Natural killer cell (primary cell): ENCODE measurements around the gene KCTD7. TPM values are rescaled to one million over a fixed set of nuclear protein-coding genes. Genes with fewer than 3 reads are reported as not detected.
"Not testable (repeated sequence)": the region's sequence is repeated elsewhere in the genome, so short reads cannot be mapped to it uniquely, and the experiment has no call there.

ENCODE experiments used
- ATAC-seq, 3 donors: fragments of 150-1000 bp in 2 of 3; fragments of 200-7000 bp in 1 of 3; cut with Tn5 transposase; 1 replicate in 1 of 3; 2 replicates in 2 of 3; pipeline ENCODE4 v1.10.0; 2021; ENCODE audit warnings: mild to moderate bottlenecking in 2 of 3, moderate library complexity in 2 of 3
- DNase-seq, 2 donors: peaks; one replicate each; pipeline versions ENCODE4 v3.0.0 to v3.0.0-alpha.2; 2013 to 2021; ENCODE audit warnings: mixed read lengths in 1 of 2
- H3K27ac ChIP-seq: one replicate; pipeline ENCODE4 v1.5.1; 2013; ENCODE audit warnings: mild to moderate bottlenecking, low read length
- H3K27me3 ChIP-seq: one replicate; pipeline ENCODE4 v1.6.1; 2013; ENCODE audit warnings: low read length; ENCODE audit not compliant: control insufficient read depth, insufficient read depth
- H3K36me3 ChIP-seq: one replicate; pipeline ENCODE4 v1.6.1; 2013; ENCODE audit warnings: low read length; ENCODE audit not compliant: control insufficient read depth, insufficient read depth
- H3K4me1 ChIP-seq: one replicate; pipeline ENCODE4 v1.6.1; 2013; ENCODE audit warnings: low read length; ENCODE audit not compliant: control insufficient read depth, insufficient read depth
- H3K4me3 ChIP-seq: one replicate; pipeline ENCODE4 v1.5.1; 2013; ENCODE audit warnings: low read length
- H3K9me3 ChIP-seq: one replicate; pipeline ENCODE4 v1.6.1; 2013; ENCODE audit warnings: low read length; ENCODE audit not compliant: control insufficient read depth, insufficient read depth
- H3K27ac Mint-ChIP-seq, 2 donors: one replicate each; pipeline ENCODE4 v1.8.0; 2022; ENCODE audit warnings: mild to moderate bottlenecking in 2 of 2, mixed read lengths in 2 of 2, moderate library complexity in 1 of 2
- H3K27me3 Mint-ChIP-seq, 2 donors: one replicate each; pipeline ENCODE4 v1.8.0; 2022; ENCODE audit warnings: low read depth in 2 of 2, mixed read lengths in 2 of 2
- H3K36me3 Mint-ChIP-seq: one replicate; pipeline ENCODE4 v1.8.0; 2022; ENCODE audit warnings: mixed read lengths
- H3K4me1 Mint-ChIP-seq, 2 donors: one replicate each; pipeline ENCODE4 v1.8.0; 2022; ENCODE audit warnings: mixed read lengths in 2 of 2
- H3K4me3 Mint-ChIP-seq: one replicate; pipeline ENCODE4 v1.8.0; 2022; ENCODE audit warnings: mild to moderate bottlenecking, moderate library complexity, mixed read lengths
- H3K9me3 Mint-ChIP-seq, 2 donors: one replicate each; pipeline ENCODE4 v1.8.0; 2022; ENCODE audit warnings: mixed read lengths in 2 of 2
- WGBS: methylation state at CpG from one replicate; pipeline ENCODE4 v1.1.7; 2013; ENCODE audit warnings: missing lambda C conversion rate; ENCODE audit not compliant: insufficient coverage; 5-methylcytosine and 5-hydroxymethylcytosine counted together
- intact Hi-C: fragments of 100-400 bp; cut with micrococcal nuclease; formaldehyde crosslinking; loops from one replicate; pipeline ENCODE4 v1.14.2; 2022
- total RNA-seq, 4 donors: library from RNA; stranded (reverse); fragments of 120-200 nt in 1 of 4; gene quantifications; one replicate each; pipeline versions ENCODE4 v1.2.3 to v1.2.4, GENCODE V29; 2013 to 2022
- TF ChIP-seq, protein P1 (sequence below): fragments of 200-600 bp; IDR thresholded peaks from one replicate; pipeline ENCODE4 v1.8.0; 2022; ENCODE audit warnings: antibody characterized with exemption

The KCTD7 gene
- total RNA-seq, 3 donors from 2014 or later (not counting 1 experiment from before 2014, with no cell fraction given): 29.3 to 33.0 (median 31.7) TPM

DNA sequence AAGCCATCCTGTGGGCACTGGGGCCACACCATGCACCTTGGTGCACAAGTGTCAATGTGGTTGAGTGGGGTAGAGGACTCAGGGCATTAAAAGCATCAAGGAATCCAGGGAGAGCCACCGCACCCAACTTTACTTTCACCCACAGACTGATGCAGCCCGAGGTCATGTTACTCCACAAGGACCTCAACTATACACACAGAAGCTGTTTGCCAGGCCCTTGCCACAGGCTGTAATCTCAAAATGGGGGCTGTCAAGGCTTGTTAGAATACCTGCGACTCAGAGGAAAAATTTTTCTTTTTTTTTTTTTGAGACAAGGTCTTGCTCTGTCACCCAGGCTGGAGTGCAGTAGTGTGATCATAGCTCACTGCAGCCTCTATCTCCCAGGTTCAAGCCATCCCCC is 26.5 kb upstream of the KCTD7 start:
- no peaks in the 10 kb centered on the region for H3K27me3 Mint-ChIP-seq
- no peaks in the 10 kb centered on the region for H3K36me3 Mint-ChIP-seq
- H3K27ac ChIP-seq: no peak overlapping the region
- no peaks in the 10 kb centered on the region for H3K36me3 ChIP-seq
- ATAC-seq (no peak), DNase-seq (no peak)
- H3K9me3 Mint-ChIP-seq: no peaks in the 10 kb centered on the region
- H3K4me3 ChIP-seq: no peak overlapping the region
- H3K4me3 Mint-ChIP-seq: no peak overlapping the region
- no peak overlapping the region for H3K27ac Mint-ChIP-seq
- no peaks in the 10 kb centered on the region for H3K9me3 ChIP-seq
- no peaks in the 10 kb centered on the region for H3K27me3 ChIP-seq
- H3K4me1 Mint-ChIP-seq: no peaks in the 10 kb centered on the region
- no peaks in the 10 kb centered on the region for H3K4me1 ChIP-seq
- 100% methylated on average over 3 of the region's 3 CpGs for WGBS
- intact Hi-C loops: no loop called here
- TF ChIP-seq, protein P1, sequence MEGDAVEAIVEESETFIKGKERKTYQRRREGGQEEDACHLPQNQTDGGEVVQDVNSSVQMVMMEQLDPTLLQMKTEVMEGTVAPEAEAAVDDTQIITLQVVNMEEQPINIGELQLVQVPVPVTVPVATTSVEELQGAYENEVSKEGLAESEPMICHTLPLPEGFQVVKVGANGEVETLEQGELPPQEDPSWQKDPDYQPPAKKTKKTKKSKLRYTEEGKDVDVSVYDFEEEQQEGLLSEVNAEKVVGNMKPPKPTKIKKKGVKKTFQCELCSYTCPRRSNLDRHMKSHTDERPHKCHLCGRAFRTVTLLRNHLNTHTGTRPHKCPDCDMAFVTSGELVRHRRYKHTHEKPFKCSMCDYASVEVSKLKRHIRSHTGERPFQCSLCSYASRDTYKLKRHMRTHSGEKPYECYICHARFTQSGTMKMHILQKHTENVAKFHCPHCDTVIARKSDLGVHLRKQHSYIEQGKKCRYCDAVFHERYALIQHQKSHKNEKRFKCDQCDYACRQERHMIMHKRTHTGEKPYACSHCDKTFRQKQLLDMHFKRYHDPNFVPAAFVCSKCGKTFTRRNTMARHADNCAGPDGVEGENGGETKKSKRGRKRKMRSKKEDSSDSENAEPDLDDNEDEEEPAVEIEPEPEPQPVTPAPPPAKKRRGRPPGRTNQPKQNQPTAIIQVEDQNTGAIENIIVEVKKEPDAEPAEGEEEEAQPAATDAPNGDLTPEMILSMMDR: no peak

DNA sequence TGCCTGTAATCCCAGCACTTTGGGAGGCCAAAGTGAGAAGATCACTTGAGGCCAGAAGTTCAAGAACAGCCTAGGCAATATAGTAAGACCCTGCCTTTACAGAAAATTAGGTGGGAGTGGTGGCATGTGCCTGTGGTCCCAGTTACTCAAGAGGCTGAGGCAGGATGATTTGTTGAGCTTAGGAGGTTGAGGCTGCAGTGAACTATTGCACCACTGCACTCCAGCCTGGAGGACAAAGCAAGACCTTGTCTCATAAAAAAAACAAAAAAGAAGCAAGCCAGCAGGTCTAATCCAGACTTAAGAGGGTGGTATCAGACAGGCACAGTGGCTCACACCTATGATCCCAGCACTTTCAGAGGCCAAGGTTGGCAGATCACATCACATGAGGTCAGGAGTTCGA is 24.5 kb upstream of the KCTD7 start:
- Mint-ChIP-seq H3K36me3 (no peaks in the 10 kb centered on the region), H3K27me3 (no peaks in the 10 kb centered on the region), H3K4me3 (no peak overlapping the region), H3K9me3 (no peaks in the 10 kb centered on the region), H3K27ac (no peak overlapping the region), H3K4me1 (no peaks in the 10 kb centered on the region)
- H3K9me3 ChIP-seq: no peaks in the 10 kb centered on the region
- no peak overlapping the region for H3K27ac ChIP-seq
- H3K36me3 ChIP-seq: no peaks in the 10 kb centered on the region
- no peak for ATAC-seq
- no peak for DNase-seq
- WGBS: 100% methylated on average over 1 of the region's 1 CpG
- TF ChIP-seq, protein P1: no peak
- intact Hi-C loops: no loop called here
- no peaks in the 10 kb centered on the region for H3K27me3 ChIP-seq
- no peaks in the 10 kb centered on the region for H3K4me1 ChIP-seq
- no peak overlapping the region for H3K4me3 ChIP-seq

DNA sequence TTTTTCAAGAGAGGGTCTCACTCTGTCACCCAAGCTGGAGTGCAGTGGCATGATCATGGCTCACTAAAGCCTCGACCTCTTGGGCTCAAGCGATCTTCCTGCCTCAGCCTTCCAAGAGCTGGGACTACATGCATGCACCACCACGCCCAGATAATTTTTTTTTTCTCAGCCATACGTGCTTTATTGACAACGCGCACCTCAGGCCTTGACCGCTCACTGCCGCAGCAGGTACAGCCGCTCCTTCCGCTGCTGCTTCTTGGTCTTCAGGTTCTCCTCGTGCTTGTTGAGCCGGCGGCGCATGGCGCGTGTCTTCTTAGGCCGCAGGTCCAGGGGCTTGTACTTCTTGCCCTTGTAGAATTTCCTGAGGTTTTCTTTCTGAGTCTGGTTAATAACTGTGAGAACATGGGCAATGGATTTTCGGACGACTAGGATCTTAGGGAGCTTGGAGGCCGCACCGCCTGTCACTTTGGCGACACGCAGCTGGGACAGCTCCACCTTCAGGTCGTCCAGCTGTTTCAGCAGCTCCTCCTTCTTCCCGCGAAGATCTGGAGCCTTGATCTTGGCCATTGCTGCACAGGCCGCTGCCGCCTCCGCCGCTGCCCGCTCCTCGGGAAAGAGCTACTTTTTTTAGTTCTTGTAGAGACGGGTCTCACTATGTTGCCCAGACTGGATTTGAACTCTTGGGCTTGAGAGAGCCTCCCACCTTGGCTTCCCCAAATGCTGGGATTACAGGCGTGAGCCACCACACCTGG is 22.0 kb upstream of the KCTD7 start:
- ATAC-seq, H3K36me3 Mint-ChIP-seq, H3K4me3 Mint-ChIP-seq, H3K4me3 ChIP-seq, H3K9me3 ChIP-seq, H3K27ac ChIP-seq, H3K27me3 Mint-ChIP-seq, H3K4me1 Mint-ChIP-seq, DNase-seq, H3K36me3 ChIP-seq, H3K27me3 ChIP-seq, H3K27ac Mint-ChIP-seq, H3K4me1 ChIP-seq, H3K9me3 Mint-ChIP-seq, intact Hi-C loops: not testable (repeated sequence)
- 95% methylated on average over 34 of the region's 34 CpGs for WGBS

DNA sequence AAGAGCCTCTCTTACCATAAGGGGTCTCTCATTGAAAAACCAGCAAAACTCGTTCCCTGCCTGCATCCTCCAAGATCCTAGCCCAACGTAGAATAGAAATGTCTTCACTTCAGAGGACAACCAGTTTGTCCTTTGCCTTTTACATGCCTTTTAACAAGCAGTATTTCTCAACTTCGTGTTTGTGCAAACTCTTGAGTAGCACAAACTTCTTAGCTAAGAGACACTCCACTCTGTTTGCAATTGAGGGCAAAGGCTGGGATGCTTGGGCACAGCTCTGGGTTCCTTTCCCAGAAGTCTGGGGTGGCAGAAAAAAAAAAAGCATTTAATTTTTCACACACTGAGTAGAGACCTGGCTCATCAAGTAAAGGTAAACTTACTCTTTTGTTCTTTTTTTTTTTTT is 19.5 kb upstream of the KCTD7 start:
- no peak overlapping the region for H3K4me3 ChIP-seq
- Mint-ChIP-seq H3K9me3 (no peaks in the 10 kb centered on the region), H3K36me3 (no peaks in the 10 kb centered on the region), H3K27ac (no peak overlapping the region), H3K4me1 (no peaks in the 10 kb centered on the region), H3K4me3 (no peak overlapping the region), H3K27me3 (no peaks in the 10 kb centered on the region)
- no peaks in the 10 kb centered on the region for H3K4me1 ChIP-seq
- intact Hi-C loops: no loop called here
- ATAC-seq (no peak), DNase-seq (no peak)
- H3K27me3 ChIP-seq: no peaks in the 10 kb centered on the region
- WGBS: 70% methylated on average over 3 of the region's 3 CpGs
- H3K9me3 ChIP-seq: no peaks in the 10 kb centered on the region
- H3K36me3 ChIP-seq: no peaks in the 10 kb centered on the region
- TF ChIP-seq, protein P1: no peak
- H3K27ac ChIP-seq: no peak overlapping the region

DNA sequence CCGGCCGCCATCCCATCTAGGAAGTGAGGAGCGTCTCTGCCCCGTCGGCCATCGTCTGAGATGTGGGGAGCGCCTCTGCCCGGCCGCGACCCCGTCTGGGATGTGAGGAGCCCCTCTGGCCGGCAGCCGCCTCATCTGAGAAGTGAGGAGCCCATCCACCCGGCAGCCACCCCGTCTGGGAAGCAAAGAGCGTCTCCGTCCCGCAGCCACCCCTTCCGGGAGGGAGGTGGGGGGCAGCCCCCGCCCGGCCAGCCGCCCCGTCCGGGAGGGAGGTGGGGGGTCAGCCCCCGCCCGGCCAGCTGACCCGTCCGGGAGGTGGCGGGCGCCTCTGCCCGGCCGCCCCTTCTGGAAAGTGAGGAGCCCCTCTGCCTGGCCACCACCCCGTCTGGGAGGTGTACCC is 14.1 kb upstream of the KCTD7 start:
- H3K36me3 Mint-ChIP-seq, H3K9me3 ChIP-seq, H3K27me3 ChIP-seq, DNase-seq, H3K27ac ChIP-seq, H3K4me1 Mint-ChIP-seq, H3K27ac Mint-ChIP-seq, ATAC-seq, intact Hi-C loops, H3K4me1 ChIP-seq, H3K36me3 ChIP-seq, H3K4me3 ChIP-seq, H3K4me3 Mint-ChIP-seq, H3K9me3 Mint-ChIP-seq, H3K27me3 Mint-ChIP-seq: not testable (repeated sequence)
- WGBS: 96% methylated on average over 33 of the region's 33 CpGs
